H9 (cell line): ENCODE data around the gene PLPP1. TPM values are rescaled to one million over a fixed set of nuclear protein-coding genes. Genes with fewer than 3 reads are reported as not detected.

ENCODE experiments used
- DNase-seq: peaks from one replicate; pipeline ENCODE4 v3.0.0-alpha.2; 2017
- H2AFZ ChIP-seq: one replicate; pipeline ENCODE4 v1.6.1; 2013; ENCODE audit warnings: mild to moderate bottlenecking, low read length, control low read depth, moderate library complexity
- H2AK5ac ChIP-seq: 2 replicates; pipeline ENCODE4 v1.6.1; 2013; ENCODE audit warnings: low read length, control low read depth, mixed read lengths; ENCODE audit not compliant: insufficient read length
- H2BK120ac ChIP-seq: one replicate; pipeline ENCODE4 v1.6.1; 2013; ENCODE audit warnings: low read depth, mild to moderate bottlenecking, low read length, control low read depth, inconsistent platforms; ENCODE audit not compliant: poor library complexity, severe bottlenecking
- H2BK12ac ChIP-seq: 2 replicates; pipeline ENCODE4 v1.6.1; 2013; ENCODE audit warnings: low read length, control low read depth, mixed read lengths, low read depth; ENCODE audit not compliant: insufficient read length
- H2BK15ac ChIP-seq: 2 replicates; pipeline ENCODE4 v1.6.1; 2013; ENCODE audit warnings: low read depth, low read length, control low read depth
- H2BK20ac ChIP-seq: one replicate; pipeline ENCODE4 v1.6.1; 2013; ENCODE audit warnings: low read depth, mild to moderate bottlenecking, low read length, control low read depth, inconsistent platforms; ENCODE audit not compliant: poor library complexity, severe bottlenecking
- H2BK5ac ChIP-seq: 2 replicates; pipeline ENCODE4 v1.6.1; 2013; ENCODE audit warnings: low read length, control low read depth, mixed read lengths; ENCODE audit not compliant: insufficient read length
- H3K14ac ChIP-seq: 2 replicates; pipeline ENCODE4 v1.6.1; 2013; ENCODE audit warnings: low read length, control low read depth; ENCODE audit not compliant: insufficient read depth
- H3K18ac ChIP-seq: 2 replicates; pipeline ENCODE4 v1.6.1; 2013; ENCODE audit warnings: low read depth, mild to moderate bottlenecking, mixed read lengths, low read length, control low read depth; ENCODE audit not compliant: insufficient read length
- H3K23ac ChIP-seq: 2 replicates; pipeline ENCODE4 v1.6.1; 2013; ENCODE audit warnings: low read length, control low read depth, mixed read lengths, low read depth; ENCODE audit not compliant: insufficient read length
- H3K23me2 ChIP-seq: 2 replicates; pipeline ENCODE4 v1.6.1; 2013; ENCODE audit warnings: low read depth, mild to moderate bottlenecking, mixed read lengths, low read length, control low read depth; ENCODE audit not compliant: insufficient read length, poor library complexity, severe bottlenecking
- H3K27ac ChIP-seq: 2 replicates; pipeline ENCODE4 v1.5.1; 2013; ENCODE audit warnings: low read length, control low read depth, mixed read lengths, low read depth; ENCODE audit not compliant: insufficient read length
- H3K27me3 ChIP-seq: 2 replicates; pipeline ENCODE4 v1.6.1; 2013; ENCODE audit warnings: low read length, control low read depth, inconsistent platforms; ENCODE audit not compliant: insufficient read depth
- H3K4ac ChIP-seq: 2 replicates; pipeline ENCODE4 v1.6.1; 2013; ENCODE audit warnings: low read depth, mild to moderate bottlenecking, control low read depth, inconsistent platforms, low read length, moderate library complexity
- H3K4me1 ChIP-seq: 2 replicates; pipeline ENCODE4 v1.6.1; 2013; ENCODE audit warnings: low read length, control low read depth, inconsistent platforms; ENCODE audit not compliant: insufficient read depth
- H3K4me2 ChIP-seq: 2 replicates; pipeline ENCODE4 v1.6.1; 2013; ENCODE audit warnings: low read length, control low read depth, mixed read lengths; ENCODE audit not compliant: insufficient read length, insufficient read depth
- H3K56ac ChIP-seq: 2 replicates; pipeline ENCODE4 v1.6.1; 2013; ENCODE audit warnings: low read depth, mild to moderate bottlenecking, mixed read lengths, low read length, control low read depth; ENCODE audit not compliant: insufficient read length
- H3K79me1 ChIP-seq: 2 replicates; pipeline ENCODE4 v1.6.1; 2013; ENCODE audit warnings: low read depth, mild to moderate bottlenecking, moderate library complexity, low read length, control low read depth, inconsistent platforms; ENCODE audit not compliant: insufficient read depth, poor library complexity, severe bottlenecking
- H3K79me2 ChIP-seq: 2 replicates; pipeline ENCODE4 v1.6.1; 2013; ENCODE audit warnings: low read length, control low read depth, inconsistent platforms; ENCODE audit not compliant: insufficient read depth
- H3K9ac ChIP-seq: 2 replicates; pipeline ENCODE4 v1.6.1; 2013; ENCODE audit warnings: low read length, control low read depth, mixed read lengths; ENCODE audit not compliant: insufficient read length; ENCODE audit errors: extremely low read depth
- H3K9me3 ChIP-seq: one replicate; pipeline ENCODE4 v1.6.1; 2013; ENCODE audit warnings: low read depth, low read length, inconsistent platforms; ENCODE audit not compliant: control insufficient read depth
- H3T11ph ChIP-seq: one replicate; pipeline ENCODE4 v1.6.1; 2013; ENCODE audit warnings: mild to moderate bottlenecking, low read length, control low read depth, inconsistent platforms
- H4K20me1 ChIP-seq: one replicate; pipeline ENCODE4 v1.6.1; 2013; ENCODE audit not compliant: control insufficient read depth, insufficient read length, insufficient read depth
- H4K5ac ChIP-seq: 2 replicates; pipeline ENCODE4 v1.6.1; 2013; ENCODE audit warnings: low read depth, mild to moderate bottlenecking, mixed read lengths, low read length, control low read depth; ENCODE audit not compliant: insufficient read length
- H4K8ac ChIP-seq: replicated peaks from 2 replicates; pipeline ENCODE4 v1.6.1; 2013; ENCODE audit warnings: low read length, control low read depth, mixed read lengths, low read depth; ENCODE audit not compliant: insufficient read length
- H4K91ac ChIP-seq: 2 replicates; pipeline ENCODE4 v1.6.1; 2013; ENCODE audit warnings: low read depth, mild to moderate bottlenecking, moderate library complexity, mixed read lengths, low read length, control low read depth; ENCODE audit not compliant: insufficient read length
- H3K27ac Mint-ChIP-seq, 3 experiments: 2 replicates in 2 of 3; 3 replicates in 1 of 3; pipeline ENCODE4 v1.8.0; 2020 to 2021; ENCODE audit warnings: mixed read lengths in 3 of 3, mild to moderate bottlenecking in 1 of 3, moderate library complexity in 1 of 3
- H3K27me3 Mint-ChIP-seq: 2 replicates; pipeline ENCODE4 v1.8.0; 2021; ENCODE audit warnings: low read depth, mild to moderate bottlenecking, moderate library complexity, mixed read lengths
- H3K36me3 Mint-ChIP-seq, 3 experiments: 2 replicates in 2 of 3; 3 replicates in 1 of 3; pipeline ENCODE4 v1.8.0; 2020 to 2021; ENCODE audit warnings: low read depth in 3 of 3, mixed read lengths in 3 of 3; ENCODE audit not compliant: insufficient read depth in 1 of 3
- H3K4me1 Mint-ChIP-seq, 2 experiments: 2 replicates each; pipeline ENCODE4 v1.8.0; 2020; ENCODE audit warnings: mixed read lengths in 2 of 2
- H3K4me3 Mint-ChIP-seq, 2 experiments: 2 replicates in 1 of 2; 3 replicates in 1 of 2; pipeline ENCODE4 v1.8.0; 2020 to 2021; ENCODE audit warnings: mild to moderate bottlenecking in 2 of 2, mixed read lengths in 2 of 2, moderate library complexity in 1 of 2
- H3K9me3 Mint-ChIP-seq, 2 experiments: 2 replicates in 1 of 2; 3 replicates in 1 of 2; pipeline ENCODE4 v1.8.0; 2020; ENCODE audit warnings: mild to moderate bottlenecking in 2 of 2, mixed read lengths in 2 of 2, moderate library complexity in 1 of 2
- total RNA-seq: library from RNA; stranded (reverse); gene quantifications from 2 replicates; pipeline ENCODE4 v1.2.1, GENCODE V29; 2021
- TF ChIP-seq, protein P1 (sequence below): fragments of 200-600 bp; sonication (generic); conservative IDR thresholded peaks from 3 replicates; pipeline ENCODE4 v1.8.0; 2021; ENCODE audit warnings: antibody characterized with exemption, mild to moderate bottlenecking

The PLPP1 gene
- total RNA-seq, 1 experiment from 2014 or later = 85.9 TPM

DNA sequence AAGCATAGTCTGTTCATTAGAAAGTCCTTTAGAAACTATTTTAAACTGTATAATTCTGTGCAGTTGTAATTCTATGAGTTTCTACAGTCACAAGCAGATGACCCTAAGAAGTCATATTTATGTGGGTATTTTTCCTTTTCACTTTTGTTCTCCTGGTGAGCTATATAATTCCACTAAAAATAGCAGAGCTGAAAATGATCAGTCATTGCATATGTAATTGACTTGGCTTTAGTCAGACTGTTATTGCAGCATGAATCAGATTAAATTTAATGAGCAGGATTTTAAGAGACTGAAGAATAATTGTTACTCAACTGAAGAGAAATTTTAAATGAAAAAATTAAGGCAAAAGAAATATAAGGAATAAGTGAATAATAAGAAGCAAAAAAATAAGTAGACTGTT lies 118.5 kb downstream of the PLPP1 start:
- H3K4me1 Mint-ChIP-seq = peaks cover 6 to 15% of the 10 kb centered on the region in 2 experiments
- H3K14ac ChIP-seq = no peak overlapping the region
- H3K4me3 Mint-ChIP-seq = no peak overlapping the region
- H4K5ac ChIP-seq = no peak overlapping the region
- H3K4me1 ChIP-seq = no peaks in the 10 kb centered on the region; the same call in 1 of the 2 replicates
- no peak overlapping the region for H2AK5ac ChIP-seq
- H3K4me2 ChIP-seq = no peak overlapping the region
- no peaks in the 10 kb centered on the region for H3K9me3 ChIP-seq
- no peak overlapping the region for H3K56ac ChIP-seq
- H3T11ph ChIP-seq = no peak overlapping the region
- no peak overlapping the region for H4K8ac ChIP-seq
- H3K36me3 Mint-ChIP-seq = peaks cover 10 to 46% (median 24%) of the 10 kb centered on the region in 3 experiments; a peak in 6 of 7 replicates
- H3K27me3 Mint-ChIP-seq = no peaks in the 10 kb centered on the region
- H3K27me3 ChIP-seq = no peaks in the 10 kb centered on the region
- H3K9ac ChIP-seq = no peak overlapping the region
- no peaks in the 10 kb centered on the region for H3K79me1 ChIP-seq
- H3K18ac ChIP-seq = no peak overlapping the region
- no peaks in the 10 kb centered on the region for H4K20me1 ChIP-seq
- no peaks in the 10 kb centered on the region for H3K9me3 Mint-ChIP-seq
- H2BK120ac ChIP-seq = no peak overlapping the region
- no peaks in the 10 kb centered on the region for H3K79me2 ChIP-seq
- TF ChIP-seq, protein P1, sequence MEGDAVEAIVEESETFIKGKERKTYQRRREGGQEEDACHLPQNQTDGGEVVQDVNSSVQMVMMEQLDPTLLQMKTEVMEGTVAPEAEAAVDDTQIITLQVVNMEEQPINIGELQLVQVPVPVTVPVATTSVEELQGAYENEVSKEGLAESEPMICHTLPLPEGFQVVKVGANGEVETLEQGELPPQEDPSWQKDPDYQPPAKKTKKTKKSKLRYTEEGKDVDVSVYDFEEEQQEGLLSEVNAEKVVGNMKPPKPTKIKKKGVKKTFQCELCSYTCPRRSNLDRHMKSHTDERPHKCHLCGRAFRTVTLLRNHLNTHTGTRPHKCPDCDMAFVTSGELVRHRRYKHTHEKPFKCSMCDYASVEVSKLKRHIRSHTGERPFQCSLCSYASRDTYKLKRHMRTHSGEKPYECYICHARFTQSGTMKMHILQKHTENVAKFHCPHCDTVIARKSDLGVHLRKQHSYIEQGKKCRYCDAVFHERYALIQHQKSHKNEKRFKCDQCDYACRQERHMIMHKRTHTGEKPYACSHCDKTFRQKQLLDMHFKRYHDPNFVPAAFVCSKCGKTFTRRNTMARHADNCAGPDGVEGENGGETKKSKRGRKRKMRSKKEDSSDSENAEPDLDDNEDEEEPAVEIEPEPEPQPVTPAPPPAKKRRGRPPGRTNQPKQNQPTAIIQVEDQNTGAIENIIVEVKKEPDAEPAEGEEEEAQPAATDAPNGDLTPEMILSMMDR = no peak
- no peak overlapping the region for H3K4ac ChIP-seq
- no peak overlapping the region for H3K27ac ChIP-seq
- no peak for DNase-seq
- H2BK5ac ChIP-seq = no peak overlapping the region
- H3K27ac Mint-ChIP-seq = no peak overlapping the region; a peak in 1 of 7 replicates
- no peak overlapping the region for H4K91ac ChIP-seq
- H3K23me2 ChIP-seq = no peaks in the 10 kb centered on the region
- H2BK15ac ChIP-seq = no peak overlapping the region
- no peak overlapping the region for H3K23ac ChIP-seq
- no peak overlapping the region for H2AFZ ChIP-seq
- no peak overlapping the region for H2BK20ac ChIP-seq
- no peak overlapping the region for H2BK12ac ChIP-seq
